ENCODE data around the gene ELMO2. TPM values are rescaled to one million over a fixed set of nuclear protein-coding genes. Genes with fewer than 3 reads are reported as not detected.
A peak's percentile ranks its signal among the peaks of the same experiment; 100 is the strongest.

The ELMO2 gene
- total RNA-seq, 1 experiment from 2014 or later, result 28.6 TPM

GRCh38 chr20:46333161-46333991 lies 73.0 kb downstream of the ELMO2 start:
- DNase-seq (ENCODE audit: low spot score), result no peak

DNA sequence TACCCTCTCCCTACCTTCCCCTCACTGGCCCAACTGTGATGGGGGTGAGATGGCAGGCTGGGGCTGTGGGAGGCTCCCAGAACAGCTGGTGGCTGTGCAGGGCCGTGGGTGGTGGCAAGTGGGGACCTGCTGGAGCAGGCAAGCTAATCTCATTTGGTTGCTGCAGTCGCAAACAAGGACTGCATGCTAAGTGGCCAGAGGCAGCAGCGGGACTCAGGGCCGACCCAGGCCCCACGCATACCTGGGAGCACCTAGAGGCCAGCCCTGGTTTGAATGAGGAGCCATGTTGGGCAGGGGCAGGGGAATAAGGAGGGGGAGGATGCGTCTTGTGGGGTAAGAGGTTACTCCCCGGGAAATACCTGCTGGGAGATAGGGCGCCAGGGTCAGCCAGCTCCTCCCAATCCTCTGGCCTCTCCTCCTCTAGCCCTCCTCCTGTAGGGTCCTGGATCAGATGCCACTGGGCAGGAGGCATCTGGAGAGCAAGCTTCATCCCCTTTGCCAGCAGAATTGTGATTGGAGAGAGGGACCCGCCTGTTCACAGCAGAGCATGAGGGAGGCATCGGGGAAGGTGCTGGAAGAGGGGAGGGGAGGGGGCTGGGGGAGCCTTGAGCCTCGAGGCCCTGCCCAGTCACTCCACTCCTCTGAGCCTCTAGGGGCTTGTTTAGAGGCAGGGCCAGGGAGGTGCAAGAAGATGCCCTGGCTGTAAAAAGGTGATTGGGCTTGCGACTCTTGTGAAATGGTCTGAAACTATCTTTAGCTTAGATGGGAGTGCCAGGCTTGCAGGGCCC lies 73.8 kb downstream of the ELMO2 start:
- no peak for DNase-seq (ENCODE audit: low spot score)

DNA sequence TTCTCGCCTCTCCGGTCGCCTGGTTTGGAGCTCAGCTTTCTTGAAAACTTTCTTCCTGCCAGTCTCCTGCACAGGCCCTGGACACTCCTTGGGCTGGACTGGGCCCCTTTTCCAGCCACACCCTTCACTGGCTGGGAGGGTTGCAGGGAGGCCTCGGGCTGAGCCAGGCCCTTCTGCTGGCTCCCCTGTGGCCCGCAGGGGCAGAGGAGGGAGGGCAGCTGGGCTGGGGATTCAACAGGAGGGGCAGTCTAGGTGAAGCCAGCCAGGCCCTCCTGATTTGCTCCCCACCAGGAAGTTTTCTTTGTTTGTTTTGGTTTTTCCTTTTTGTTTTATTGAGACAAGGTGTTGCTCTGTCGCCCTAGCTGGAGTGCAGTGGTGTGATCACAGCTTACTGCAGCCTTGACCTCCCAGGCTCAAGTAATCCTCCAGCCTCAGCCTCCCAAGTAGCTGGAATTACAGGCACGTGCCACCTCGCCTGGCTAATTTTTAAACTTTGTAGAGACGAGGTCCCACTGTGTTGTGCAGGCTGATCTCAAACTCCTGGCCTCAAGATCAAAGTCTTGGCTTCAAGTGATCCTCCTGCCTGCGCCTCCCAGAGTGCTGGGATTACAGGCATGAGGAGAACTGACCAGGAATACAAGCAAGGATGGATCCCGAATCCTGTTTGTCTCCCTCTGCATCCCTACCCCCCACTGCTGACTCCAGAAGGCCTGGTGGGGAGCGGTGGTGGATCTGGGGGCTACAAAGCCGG lies 74.6 kb downstream of the ELMO2 start:
- no peak for DNase-seq (ENCODE audit: low spot score)

DNA sequence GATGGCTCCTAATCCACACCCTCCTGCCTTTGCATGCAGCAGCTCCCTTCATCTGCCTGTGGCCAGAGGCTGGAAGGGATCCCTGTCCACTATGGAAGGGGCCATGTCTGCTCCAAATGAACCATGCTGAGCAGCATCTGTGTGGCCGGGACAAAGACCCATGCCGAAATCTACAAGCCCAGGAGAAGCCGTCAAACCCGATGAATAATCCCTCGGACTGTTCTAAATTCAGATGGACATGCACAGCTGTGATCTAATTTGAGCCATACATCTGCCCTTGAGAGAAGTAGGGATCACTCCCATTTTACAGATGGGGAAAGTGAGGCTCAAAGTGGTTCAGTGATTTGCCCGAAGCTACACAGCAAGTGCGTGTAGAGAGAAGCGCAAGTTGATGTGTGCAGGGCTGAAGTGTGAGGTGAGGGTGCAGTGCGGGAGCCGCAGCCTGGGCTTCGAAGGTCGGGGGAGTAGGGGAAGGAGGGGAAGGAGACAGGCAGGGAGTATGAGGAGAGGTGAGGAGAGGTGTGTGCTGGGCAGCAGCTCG lies 75.5 kb downstream of the ELMO2 start:
- no peak for DNase-seq (ENCODE audit: low spot score)

GRCh38 chr20:46330072-46330763 lies 76.2 kb downstream of the ELMO2 start:
- DNase-seq (ENCODE audit: low spot score), result no peak

- no peak for DNase-seq (ENCODE audit: low spot score)
Measured at GRCh38 chr20:46328200-46328882, 78.1 kb downstream of the ELMO2 start.

DNA sequence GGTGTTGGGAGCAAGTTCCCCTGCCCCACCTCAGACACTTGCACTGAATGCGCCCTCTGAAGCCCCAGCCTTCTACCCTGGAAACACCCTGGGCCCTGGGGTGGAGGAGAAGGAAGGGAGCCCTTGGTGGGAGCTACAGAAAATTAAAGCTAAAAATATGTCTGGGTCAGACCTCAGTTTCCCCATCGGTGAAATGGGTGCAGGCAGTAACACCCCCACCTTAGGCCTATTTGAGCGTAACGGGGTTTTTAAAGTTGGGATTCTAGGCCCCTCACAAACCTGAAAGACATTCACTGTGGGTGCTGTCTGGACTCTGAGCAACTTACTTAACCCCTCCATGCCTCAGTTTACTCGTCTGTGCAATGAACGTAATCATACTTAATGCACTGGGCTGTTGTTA lies 78.9 kb downstream of the ELMO2 start:
- no peak for DNase-seq (ENCODE audit: low spot score)

DNA sequence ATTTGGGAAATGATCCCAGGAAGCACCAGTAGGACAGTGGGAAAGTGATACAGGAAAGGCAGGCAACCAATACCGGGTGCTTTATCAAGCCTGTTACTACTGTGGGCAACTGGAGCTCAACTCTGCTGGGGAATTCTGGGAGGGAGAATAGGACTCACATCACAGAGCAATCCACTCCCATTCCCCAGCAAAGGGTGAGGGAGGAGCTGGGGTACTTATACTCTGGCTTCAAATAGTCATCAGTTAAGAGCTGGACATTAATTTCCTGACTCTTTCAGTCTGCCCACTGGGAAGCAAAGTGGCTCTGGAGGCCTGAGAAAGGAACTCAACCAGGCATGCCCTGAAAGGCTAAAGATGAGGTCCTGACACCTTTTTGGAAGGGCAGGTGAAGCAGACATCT lies 80.6 kb downstream of the ELMO2 start:
- DNase-seq (ENCODE audit: low spot score), result no peak

DNA sequence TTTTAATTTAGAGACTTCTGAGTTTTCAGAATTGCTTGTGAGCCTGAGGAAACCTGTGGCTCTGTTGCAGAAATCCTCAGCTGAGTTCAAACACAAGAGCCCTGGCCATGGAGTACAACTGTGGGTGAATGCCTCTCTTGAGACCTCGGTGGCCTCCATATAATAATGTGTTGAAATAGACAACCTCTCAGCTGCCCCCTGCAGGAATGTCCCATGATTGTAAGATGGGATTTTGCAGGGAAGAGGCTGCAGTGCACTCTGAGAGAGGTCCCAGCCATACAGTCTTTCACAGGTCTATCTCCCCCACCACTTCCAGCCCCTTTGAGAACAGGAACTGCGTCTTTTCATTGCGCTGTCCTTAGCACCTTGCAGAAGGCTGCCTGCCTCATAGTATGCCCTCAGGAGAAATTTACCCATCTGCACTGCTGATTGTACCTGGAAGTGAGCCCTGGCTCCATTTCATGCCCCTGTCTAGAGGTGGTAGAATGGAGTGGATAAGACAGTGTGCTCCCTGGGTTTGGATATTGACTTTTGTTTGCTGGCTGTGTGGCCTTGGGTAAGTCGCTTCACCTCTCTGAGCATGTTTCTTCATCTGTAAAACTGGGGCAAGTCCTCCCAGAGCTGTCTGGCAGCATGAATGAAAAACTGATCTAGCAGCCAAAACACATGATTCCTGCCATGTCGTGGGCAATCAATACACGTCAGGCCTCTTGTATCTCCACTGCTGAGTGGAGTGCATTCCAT lies 81.3 kb downstream of the ELMO2 start:
- peak; percentile 76 for DNase-seq (ENCODE audit: low spot score)

GRCh38 chr20:46324379-46324778 lies 82.0 kb downstream of the ELMO2 start:
- no peak for DNase-seq (ENCODE audit: low spot score)

DNA sequence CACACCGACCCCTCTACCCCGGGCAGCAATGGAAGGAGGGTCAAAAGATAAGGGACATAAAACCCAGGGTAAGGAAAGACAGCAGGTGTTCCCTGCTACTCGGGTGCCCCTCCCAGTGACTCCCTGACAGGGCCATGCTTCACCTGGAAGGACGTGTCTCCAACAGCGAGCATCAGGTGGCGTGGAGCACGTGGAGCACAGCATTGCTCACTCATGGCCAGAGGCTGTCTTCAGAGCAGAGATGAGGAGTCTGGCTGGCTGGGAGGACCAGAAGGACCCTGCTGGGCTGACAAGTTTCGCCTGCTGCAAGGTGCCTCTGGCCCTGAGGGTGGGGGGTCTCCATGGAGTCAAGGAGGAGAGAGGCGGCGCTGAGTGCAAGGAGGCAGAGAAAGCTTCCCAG lies 82.9 kb downstream of the ELMO2 start:
- no peak for DNase-seq (ENCODE audit: low spot score)

DNA sequence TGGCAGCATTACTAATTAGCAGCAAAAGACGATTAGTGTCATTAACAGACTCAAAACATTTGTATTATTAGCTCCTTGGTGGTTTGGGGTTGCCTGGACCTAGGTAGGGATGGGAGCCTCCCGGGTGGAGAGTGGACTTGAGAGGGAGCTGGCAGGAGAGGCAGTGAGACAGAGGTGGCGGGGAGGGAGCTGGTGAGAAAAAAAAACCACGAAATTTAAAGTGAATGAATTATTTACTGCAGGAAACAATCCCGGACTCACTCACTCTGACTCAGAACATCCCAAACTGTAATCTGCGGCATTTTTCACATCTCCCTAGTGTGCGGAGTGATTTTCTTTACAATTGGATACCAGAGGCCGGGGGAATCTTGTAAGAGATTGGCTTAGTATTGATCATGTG lies 83.8 kb downstream of the ELMO2 start:
- no peak for DNase-seq (ENCODE audit: low spot score)

DNA sequence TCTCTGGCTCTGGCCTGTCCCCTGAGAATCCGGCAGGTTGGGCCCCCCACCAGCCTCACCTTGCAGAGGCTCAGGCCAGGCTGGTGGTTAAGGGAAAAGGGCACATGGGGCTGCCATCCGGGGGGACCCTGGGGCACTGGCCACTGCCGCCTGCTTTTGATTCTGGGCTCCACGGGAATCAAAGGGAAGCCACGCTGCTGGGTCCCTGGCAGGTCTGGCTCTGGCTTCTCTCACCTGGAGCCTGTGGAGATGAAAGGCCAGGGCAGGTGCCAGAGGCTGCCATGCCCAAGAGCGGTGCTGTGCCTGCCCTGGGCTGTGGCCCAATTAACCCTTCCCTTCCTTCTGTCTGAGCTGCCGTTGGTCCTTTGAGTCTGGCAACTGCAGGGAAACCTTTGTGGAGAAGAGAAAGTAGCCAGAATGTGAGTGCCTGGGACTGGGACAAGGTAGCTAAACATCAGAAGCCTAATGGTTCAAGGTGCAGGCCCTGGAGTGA lies 88.7 kb downstream of the ELMO2 start:
- no peak for DNase-seq (ENCODE audit: low spot score)

- no peak for DNase-seq (ENCODE audit: low spot score)
Measured at GRCh38 chr20:46316984-46317684, 89.3 kb downstream of the ELMO2 start.

Other genes starting within 250 kb of the ELMO2 start
- not detected in 2 replicates for gene CDH22, start 98.1 kb downstream of the ELMO2 start, total RNA-seq (2014; rRNA removed; shearing (Covaris generic))
- gene ZNF334, start 106.9 kb upstream of the ELMO2 start, total RNA-seq (2014; rRNA removed; shearing (Covaris generic)), result 1.5 and 1.7 TPM in 2 replicates
- not detected in 2 replicates for gene OCSTAMP, start 144.0 kb upstream of the ELMO2 start, total RNA-seq (2014; rRNA removed; shearing (Covaris generic))
- not detected in 2 replicates for gene SLC13A3, start 244.8 kb upstream of the ELMO2 start, total RNA-seq (2014; rRNA removed; shearing (Covaris generic))